ENCODE results near the gene SCAPER.

Gene SCAPER

DNA sequence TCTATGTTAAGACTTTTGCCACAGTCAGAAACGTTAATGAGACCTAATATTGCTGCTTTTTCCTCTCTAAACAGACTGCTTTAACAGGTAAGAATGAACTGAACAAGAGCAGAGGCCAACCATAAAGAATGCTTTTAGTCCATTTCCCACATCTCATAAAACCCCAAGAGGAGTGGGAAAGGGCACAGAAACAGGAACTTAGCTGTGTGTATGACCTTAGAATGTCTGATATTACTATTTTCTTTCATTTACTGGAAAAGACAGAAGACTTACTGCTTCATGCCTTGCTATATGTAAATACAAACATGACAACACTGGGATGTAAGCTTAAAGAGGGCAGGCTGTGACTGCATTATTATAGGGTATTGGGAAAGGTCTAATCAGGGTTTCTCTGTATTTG, 453.6 kb downstream of the SCAPER start:
- CTCF ChIA-PET, result interaction anchor here (1.6 kb wide), 1 partner anchor 69 kb away, joined by 4 read pairs; no protein-coding TSS in a partner anchor
- TF ChIP-seq, protein P1, sequence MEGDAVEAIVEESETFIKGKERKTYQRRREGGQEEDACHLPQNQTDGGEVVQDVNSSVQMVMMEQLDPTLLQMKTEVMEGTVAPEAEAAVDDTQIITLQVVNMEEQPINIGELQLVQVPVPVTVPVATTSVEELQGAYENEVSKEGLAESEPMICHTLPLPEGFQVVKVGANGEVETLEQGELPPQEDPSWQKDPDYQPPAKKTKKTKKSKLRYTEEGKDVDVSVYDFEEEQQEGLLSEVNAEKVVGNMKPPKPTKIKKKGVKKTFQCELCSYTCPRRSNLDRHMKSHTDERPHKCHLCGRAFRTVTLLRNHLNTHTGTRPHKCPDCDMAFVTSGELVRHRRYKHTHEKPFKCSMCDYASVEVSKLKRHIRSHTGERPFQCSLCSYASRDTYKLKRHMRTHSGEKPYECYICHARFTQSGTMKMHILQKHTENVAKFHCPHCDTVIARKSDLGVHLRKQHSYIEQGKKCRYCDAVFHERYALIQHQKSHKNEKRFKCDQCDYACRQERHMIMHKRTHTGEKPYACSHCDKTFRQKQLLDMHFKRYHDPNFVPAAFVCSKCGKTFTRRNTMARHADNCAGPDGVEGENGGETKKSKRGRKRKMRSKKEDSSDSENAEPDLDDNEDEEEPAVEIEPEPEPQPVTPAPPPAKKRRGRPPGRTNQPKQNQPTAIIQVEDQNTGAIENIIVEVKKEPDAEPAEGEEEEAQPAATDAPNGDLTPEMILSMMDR (IDR thresholded peaks at IDR 0.05; ENCODE audit: control extremely low read depth, extremely low read depth, low read depth, missing control alignments), result no peak

DNA sequence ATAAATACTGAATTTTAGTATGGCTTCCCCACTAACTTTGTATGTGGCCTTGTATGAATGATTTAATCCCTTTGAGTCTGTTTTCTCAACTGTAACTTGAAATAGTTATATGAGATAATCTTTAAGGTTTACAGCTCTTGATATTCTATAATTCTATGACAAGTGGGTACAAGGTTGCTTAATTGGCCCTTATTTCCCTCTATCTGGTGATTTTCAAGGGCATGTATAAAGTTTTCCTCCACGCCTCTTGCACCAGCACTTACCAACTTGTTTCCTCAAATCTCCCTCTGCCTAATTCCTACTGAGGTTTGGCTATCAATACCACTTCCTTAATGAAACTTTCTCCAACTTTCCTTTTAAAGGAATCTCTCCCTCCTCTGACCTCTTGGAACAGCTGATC, 455.7 kb downstream of the SCAPER start:
- POLR2A ChIA-PET, result no interaction called here
- TF ChIP-seq, protein P1 (IDR thresholded peaks at IDR 0.05; ENCODE audit: control extremely low read depth, extremely low read depth, low read depth, missing control alignments), result no peak
- no peak for DNase-seq (ENCODE audit: extremely low spot score)
- CTCF ChIA-PET, result interaction anchor here (0.8 to 1.2 kb wide), 2 partner anchors 15 to 37 kb away, joined by 3 read pairs; no protein-coding TSS in a partner anchor

More for the DNA sequence above, 453.6 kb downstream of the SCAPER start:
- POLR2A ChIA-PET, result no interaction called here
- no peak for DNase-seq (ENCODE audit: extremely low spot score)

DNA sequence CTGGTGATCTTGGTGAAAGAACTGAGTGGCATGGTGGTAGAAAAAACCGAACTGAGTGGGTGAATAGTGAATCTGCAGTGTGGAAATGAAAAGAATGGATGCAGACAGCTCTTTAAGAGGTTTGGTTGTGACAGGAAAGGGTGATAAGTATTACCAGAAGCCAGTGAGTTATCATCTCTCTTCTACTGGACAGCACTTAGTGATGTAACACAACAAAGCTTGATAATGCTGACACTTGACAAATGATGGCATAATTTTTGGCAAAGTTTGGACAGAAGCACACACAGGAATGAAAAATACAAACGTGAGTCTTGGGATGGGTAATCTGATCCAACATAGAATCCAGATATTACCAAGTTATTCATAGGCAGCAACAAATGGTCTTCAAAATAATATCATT, 456.4 kb downstream of the SCAPER start:
- POLR2A ChIA-PET, result no interaction called here
- TF ChIP-seq, protein P1 (IDR thresholded peaks at IDR 0.05; ENCODE audit: control extremely low read depth, extremely low read depth, low read depth, missing control alignments), result no peak

DNA sequence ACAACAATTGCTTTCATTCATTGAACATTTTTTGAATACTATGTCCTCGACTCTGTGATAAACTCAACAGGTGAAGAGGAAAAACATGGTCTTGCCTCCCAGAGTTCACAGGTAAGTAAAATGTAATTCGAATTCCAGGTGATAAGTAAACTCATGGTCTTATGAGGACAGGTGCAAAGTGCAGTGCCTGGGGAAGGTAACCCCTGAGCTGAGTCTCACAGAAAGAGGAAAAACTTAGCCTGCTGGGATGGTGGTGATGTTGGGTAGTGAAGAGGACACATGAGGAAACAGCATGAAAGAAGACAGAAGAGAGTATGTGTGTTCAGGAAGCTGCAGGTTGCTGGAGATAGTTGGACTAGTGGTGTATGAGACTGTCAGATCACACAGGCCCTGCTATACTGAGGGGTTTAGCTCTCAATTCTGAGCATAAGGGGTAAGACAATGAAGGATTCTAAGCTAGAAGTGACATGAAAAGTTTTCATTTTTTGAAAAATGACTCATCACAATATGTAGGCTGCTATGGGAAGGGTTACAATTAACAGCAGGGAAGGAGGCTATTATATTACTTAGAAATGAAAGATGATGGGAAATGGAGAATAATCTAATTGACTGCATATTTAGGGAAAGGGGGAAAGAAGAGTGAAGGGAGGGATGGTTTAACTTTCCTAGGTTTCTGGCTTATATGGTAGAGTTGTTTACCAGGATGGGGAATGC, 457.3 kb downstream of the SCAPER start:
- CTCF ChIA-PET, result interaction anchor here (1.2 kb wide), 1 partner anchor 14 kb away, joined by 3 read pairs; no protein-coding TSS in a partner anchor
- POLR2A ChIA-PET, result no interaction called here

More for the DNA sequence above, 456.4 kb downstream of the SCAPER start:
- CTCF ChIA-PET, result interaction anchor here (0.8 to 1.2 kb wide), 2 partner anchors 14 to 38 kb away, joined by 3 read pairs; no protein-coding TSS in a partner anchor
- no peak for DNase-seq (ENCODE audit: extremely low spot score)

DNA sequence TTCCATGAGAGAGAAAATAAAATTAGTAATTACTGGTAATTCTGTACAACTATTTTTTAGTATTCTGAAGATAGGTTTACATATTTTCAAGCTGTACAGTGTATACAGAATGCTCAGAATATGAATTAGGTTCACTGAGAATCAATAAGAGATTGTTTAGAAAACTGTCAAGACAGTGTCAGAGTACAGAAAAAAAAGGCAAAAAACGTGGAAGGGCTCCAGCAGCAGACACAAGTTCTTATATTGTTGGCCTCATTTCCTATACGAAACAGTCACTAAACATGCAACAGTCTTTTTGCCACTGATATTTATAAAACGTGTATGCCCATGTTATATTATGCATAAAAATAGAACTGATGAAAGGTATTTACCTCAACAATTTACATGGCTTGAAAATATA, 464.7 kb downstream of the SCAPER start:
- CTCF ChIA-PET, result no interaction called here
- POLR2A ChIA-PET, result no interaction called here
- TF ChIP-seq, protein P1 (IDR thresholded peaks at IDR 0.05; ENCODE audit: control extremely low read depth, extremely low read depth, low read depth, missing control alignments), result no peak
- DNase-seq (ENCODE audit: extremely low spot score), result no peak

More for the DNA sequence above, 457.3 kb downstream of the SCAPER start:
- TF ChIP-seq, protein P1 (IDR thresholded peaks at IDR 0.05; ENCODE audit: control extremely low read depth, extremely low read depth, low read depth, missing control alignments), result no peak
- no peak for DNase-seq (ENCODE audit: extremely low spot score)

DNA sequence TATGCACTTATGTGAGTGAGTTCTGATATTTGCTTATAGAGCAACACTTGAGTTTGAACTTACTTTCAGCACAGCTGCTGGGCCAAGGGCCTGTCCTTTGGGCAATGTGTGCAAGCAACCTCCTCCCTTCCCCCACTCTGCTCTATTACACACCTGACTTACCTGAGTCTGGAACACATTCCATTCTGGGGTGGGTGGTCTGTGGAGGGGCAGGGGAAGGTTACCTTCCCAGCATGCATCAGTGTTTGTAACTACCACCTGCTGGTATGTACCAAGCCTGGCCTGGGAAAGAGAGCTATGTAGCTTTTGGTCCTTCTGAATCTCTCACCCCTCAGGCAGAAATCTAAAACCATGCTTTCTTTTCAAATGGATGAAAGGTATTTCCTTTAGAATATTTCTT, 465.6 kb downstream of the SCAPER start:
- TF ChIP-seq, protein P1 (IDR thresholded peaks at IDR 0.05; ENCODE audit: control extremely low read depth, extremely low read depth, low read depth, missing control alignments), result no peak
- no peak for DNase-seq (ENCODE audit: extremely low spot score)
- CTCF ChIA-PET, result no interaction called here
- POLR2A ChIA-PET, result no interaction called here
